Inferior parietal cortex (tissue), 1 donor: ENCODE data around the gene NOXA1.

ENCODE experiments used
- DNase-seq: peaks from one replicate; pipeline ENCODE4 v3.0.0-alpha.2; 2016; ENCODE audit errors: extremely low spot score

Gene NOXA1

DNA sequence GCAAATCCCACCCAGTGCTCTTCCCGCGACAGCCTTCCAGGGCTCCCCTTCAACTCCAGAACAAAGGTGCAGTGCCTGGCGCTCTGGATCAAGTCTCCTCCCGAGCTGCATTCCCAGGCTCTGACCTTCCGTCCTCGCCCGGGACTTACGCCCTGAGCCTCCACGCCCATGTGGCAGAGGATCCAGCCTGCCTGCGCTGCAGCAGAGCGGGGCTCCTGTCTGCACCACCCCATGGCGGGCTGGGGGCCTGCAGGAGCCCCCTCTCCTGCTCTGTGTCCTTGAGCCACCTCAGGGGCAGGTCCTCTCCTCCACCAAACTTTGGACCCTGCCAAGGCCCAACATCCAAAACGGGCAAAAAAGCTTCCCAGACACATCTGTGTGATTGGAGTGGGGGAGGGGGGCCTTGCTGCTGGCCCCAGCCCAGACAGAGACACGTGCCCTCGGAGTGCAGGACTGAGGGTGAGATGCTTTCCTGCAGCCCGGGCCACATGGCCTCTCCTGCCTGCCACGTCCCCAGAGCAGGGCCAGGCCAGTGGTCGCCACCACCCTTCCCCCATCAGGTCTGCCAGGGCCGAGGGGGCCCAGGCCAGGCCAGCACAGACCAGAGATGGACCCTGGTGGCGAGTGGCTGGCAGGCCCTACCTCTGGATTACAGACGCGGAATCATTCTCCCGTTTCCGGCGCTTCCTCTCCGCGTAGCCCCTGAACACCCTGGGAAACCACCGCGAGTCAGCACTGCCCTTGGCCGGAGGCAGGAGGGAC, 31.6 kb downstream of the NOXA1 start:
- no peak for DNase-seq

DNA sequence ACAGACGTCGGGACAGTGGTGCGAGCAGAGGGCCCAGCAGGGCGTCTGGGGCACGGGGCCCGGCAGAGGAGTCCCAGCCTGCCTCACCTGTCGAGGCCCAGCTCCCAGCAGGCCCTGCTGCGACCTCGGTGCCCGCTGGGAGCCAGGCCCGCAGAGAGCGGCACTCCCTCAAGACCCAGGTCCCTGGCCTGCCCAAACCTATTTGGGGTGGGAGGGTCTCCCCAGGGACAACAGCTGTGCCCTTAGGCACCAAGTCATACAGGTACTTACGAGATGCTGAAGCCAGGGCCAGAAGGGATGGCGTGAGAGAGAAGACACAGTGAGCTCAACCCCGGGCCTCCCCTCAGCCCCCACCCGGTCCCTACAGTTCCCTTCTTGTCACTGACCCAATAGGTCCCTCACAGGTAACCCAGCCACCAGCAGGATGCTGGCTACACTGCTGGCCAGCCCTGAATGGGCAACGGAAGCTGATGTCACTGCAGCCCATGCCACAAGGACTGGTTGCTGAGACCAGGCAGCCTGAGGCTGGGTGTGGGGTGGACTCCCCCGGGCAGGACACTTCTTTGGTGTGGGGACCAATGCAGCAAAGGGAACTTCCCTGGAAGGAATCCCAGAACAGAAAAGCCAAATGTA, 32.3 kb downstream of the NOXA1 start:
- no peak for DNase-seq

GRCh38 chr9:137456061-137456863, 33.1 kb downstream of the NOXA1 start:
- no peak for DNase-seq

DNA sequence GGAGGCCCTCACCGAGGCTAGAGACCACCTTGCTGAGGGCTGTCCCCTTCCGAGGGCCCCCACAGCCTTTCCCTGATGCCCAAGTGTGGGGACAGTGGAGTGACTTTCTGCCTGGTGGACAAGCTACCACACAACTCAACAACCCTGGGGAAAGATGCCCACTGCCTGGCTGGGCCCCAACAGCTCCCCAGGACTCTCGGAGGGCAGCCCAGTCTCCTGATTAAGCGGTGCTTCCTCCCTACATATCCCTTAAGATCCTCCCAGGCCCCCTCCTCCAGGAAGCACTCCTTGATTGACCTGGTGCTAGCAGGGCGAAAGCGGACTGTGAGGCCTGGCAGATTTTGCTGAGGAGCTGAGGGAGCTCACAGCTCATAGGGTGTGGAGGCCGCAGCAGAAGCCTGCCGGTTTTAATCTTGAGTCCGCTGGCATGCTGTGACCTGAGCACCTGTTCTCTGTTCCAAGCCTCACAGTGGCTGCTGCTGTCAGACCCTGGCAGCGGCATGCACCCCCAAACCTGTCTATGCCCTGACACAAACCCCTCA, 33.7 kb downstream of the NOXA1 start:
- DNase-seq, result no peak

- no peak for DNase-seq
Observed at GRCh38 chr9:137457406-137458193, 34.4 kb downstream of the NOXA1 start.

DNA sequence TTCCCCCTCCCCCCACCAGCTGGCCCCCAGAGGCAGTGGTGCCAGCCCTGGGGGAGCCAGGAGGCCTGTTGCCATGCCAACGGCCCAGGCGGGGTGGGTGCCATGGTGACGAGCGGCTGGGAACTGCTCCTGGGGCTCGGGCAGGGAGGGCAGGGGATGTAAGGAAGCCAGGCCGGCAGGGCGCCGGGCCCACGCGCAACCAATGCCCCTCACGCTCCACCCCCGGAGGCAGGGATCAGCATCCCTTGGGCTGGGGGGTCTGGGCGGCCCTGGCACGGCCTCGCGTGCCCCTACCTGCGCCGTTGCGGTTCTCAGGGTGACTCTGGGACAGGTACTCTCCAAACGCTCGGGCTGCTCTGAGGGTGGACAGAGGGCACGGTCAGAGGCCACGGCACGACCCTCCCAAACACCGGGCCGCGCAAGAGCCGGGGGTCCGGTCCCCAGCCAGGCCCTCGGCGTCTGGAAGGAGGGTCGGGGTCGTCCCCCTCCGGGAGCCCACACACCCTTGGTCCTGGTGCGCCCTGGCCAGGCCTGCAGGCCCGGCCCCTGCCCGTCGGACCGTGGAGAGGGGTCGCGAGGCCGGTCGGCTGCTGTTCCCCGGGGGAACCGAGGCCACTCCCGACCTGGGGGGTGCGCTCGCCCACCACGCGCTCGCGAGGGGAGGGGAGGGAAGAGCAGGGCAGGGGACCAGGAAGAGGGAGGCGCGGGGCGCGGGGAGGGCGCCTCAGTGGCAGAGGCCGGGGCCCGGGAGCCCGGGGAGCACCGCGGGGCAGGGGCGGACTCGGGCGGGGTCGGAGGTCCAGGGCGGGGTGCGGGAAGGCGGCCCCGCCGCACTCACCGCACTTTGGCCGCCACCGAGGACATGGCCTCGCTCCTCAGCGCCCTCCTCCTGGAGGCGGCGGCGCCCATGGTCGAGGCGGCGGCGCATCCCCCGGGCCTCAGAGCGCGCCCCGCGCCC, 35.3 kb downstream of the NOXA1 start:
- DNase-seq, result peak; percentile 42

GRCh38 chr9:137459152-137459600, 36.0 kb downstream of the NOXA1 start, which contains the start of gene NSMF:
NSMF (minus strand) TSS chr9:137459334; CDS start chr9:137459102, 232 bp downstream.
- DNase-seq, result peak; percentile 93

DNA sequence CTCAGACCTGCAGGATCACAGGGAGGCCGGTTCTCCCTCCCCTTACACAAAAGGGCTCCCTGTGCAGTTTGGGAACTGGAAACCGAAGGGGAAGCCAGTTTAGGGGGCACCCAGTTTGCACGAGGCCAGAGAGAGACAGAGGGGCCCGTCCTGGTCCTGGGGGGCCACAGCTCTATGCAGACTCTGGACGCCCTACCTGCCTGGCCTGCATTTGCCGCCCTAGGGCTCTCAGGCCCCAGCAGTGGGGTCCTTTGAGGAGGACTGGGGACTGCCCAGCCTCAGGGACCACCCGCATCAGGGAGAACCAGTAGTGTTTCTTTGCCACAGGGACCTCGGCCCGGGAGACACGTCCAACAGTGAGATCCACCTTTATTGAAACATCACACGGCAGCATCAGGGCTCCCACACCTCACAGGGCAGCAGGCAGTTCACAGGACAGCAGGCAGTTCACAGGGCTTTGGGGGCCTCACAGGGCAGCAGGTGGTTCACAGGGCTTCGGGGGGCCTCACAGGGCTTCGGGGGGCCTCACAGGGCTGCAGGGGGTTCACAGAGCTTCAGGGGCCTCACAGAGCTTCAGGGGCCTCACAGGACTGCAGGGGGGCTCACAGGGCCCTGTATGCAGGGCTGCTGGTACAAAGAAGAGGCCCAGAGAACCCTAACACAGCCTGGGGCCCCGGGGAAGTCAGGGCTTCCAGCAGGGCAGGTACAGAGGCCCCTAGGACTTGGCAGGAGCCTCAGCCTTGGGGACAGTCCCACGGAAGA, 36.6 kb downstream of the NOXA1 start:
- no peak for DNase-seq

GRCh38 chr9:137460363-137461315, 37.4 kb downstream of the NOXA1 start:
- DNase-seq, result no peak

DNA sequence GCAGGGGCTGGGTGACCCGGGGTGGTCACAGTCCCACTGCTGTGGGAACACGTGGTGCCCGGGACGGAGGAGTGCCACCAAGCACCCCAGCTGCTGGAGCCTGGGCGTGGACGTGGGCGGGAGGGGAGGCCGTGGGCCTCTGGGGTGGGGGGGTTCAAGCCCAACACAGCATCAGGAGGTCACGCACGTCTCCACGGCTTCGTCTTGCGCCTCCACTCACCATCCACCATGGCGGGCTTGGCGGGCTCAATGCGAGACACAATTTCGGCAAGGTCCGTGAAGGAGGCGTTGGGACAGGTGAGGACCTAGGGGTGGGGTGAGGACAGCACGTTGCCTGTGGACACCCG, 38.1 kb downstream of the NOXA1 start:
- DNase-seq, result no peak

DNA sequence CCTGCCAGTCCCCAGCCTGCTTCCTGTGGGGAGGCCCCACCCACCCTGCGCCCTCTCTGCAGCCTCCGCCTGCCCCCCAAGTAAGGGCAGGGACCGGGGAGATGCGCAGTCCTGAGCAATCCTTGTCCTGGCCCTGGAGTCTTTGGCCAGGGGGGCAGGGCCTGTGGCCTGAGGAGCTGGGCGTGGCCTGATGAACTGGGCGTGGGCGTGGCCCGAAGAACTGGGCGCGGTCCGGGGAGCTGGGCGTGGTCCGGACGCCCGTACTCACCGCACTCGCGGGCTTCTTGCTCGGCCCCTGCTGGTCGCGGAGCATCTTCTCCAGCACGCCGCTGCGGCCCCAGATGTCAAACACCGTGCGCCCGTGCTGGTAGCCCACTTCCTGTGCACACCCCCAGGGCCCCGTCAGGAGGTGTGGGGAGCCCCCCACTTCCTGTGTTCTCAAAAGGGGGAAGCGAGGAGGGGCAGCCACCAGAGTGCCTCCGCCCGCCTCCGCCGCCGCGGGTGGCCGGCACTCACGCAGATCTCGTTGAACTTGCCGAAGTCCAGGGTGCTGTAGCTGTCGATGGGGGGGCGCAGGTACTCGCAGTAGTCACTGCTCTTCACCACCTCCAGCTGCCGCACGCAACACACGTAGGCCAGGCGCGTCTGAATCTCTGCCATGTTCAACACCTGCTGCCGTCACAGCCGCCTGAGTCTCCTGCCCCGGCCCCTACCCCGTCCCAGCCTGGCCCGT, 38.6 kb downstream of the NOXA1 start:
- no peak for DNase-seq

- DNase-seq, result no peak
Observed at GRCh38 chr9:137462396-137462985, 39.3 kb downstream of the NOXA1 start.

GRCh38 chr9:137462986-137463930, 40.1 kb downstream of the NOXA1 start:
- DNase-seq, result no peak

- DNase-seq, result no peak
Observed at GRCh38 chr9:137463931-137464290, 40.7 kb downstream of the NOXA1 start.

GRCh38 chr9:137464291-137464999, 41.3 kb downstream of the NOXA1 start:
- no peak for DNase-seq
